ENCODE measurements around the gene RECK.
"Not testable (repeated sequence)": the region's sequence is repeated elsewhere in the genome, so short reads cannot be mapped to it uniquely, and the experiment has no call there.

Gene RECK

GRCh38 chr9:36150574-36151315 lies 114.0 kb downstream of the RECK start:
- intact Hi-C loops (cut with DNase I) = no loop called here
- peak in 3 of 10 donors; percentile 64 to 71 (median 69) for DNase-seq

GRCh38 chr9:36151316-36152210 lies 114.8 kb downstream of the RECK start:
- intact Hi-C loops (cut with DNase I) = no loop called here
- peak in 3 of 10 donors; percentile 56 to 91 (median 69) for DNase-seq

GRCh38 chr9:36152741-36153438 lies 116.2 kb downstream of the RECK start:
- DNase-seq = peak in 3 of 10 donors; percentile 34 to 41 (median 37)
- intact Hi-C loops (cut with DNase I) = no loop called here

- intact Hi-C loops (cut with DNase I) = no loop called here
- peak in 2 of 10 donors; percentile 19 to 37 for DNase-seq
Observed at GRCh38 chr9:36153746-36154145, 117.0 kb downstream of the RECK start.

GRCh38 chr9:36154331-36154952 lies 117.7 kb downstream of the RECK start:
- DNase-seq = peak in 6 of 10 donors; percentile 29 to 86 (median 55)
- intact Hi-C loops (cut with DNase I) = no loop called here

GRCh38 chr9:36156116-36156515 lies 119.4 kb downstream of the RECK start:
- intact Hi-C loops (cut with DNase I) = no loop called here
- DNase-seq = peak in 1 of 10 donors; percentile 15

GRCh38 chr9:36158122-36158521 lies 121.4 kb downstream of the RECK start:
- no peak for DNase-seq
- intact Hi-C loops (cut with DNase I) = no loop called here

GRCh38 chr9:36158917-36159316 lies 122.2 kb downstream of the RECK start:
- peak in 1 of 10 donors; percentile 1 for DNase-seq
- intact Hi-C loops (cut with DNase I) = no loop called here

- intact Hi-C loops (cut with DNase I) = not testable (repeated sequence)
- peak in 1 of 10 donors; percentile 3 for DNase-seq
Observed at GRCh38 chr9:36159509-36159908, 122.8 kb downstream of the RECK start.

GRCh38 chr9:36160126-36160525 lies 123.4 kb downstream of the RECK start:
- peak in 3 of 10 donors; percentile 26 to 55 (median 48) for DNase-seq
- intact Hi-C loops (cut with DNase I) = not testable (repeated sequence)

GRCh38 chr9:36161187-36161586 lies 124.5 kb downstream of the RECK start:
- no peak for DNase-seq
- intact Hi-C loops (cut with DNase I) = no loop called here

GRCh38 chr9:36162211-36162738 lies 125.6 kb downstream of the RECK start:
- DNase-seq = peak in 3 of 10 donors; percentile 13 to 49 (median 31)
- intact Hi-C loops (cut with DNase I) = no loop called here

GRCh38 chr9:36163049-36163785 lies 126.5 kb downstream of the RECK start:
- intact Hi-C loops (cut with DNase I) = no loop called here
- peak in 7 of 10 donors; percentile 27 to 92 (median 54) for DNase-seq

- peak in 1 of 10 donors; percentile 4 for DNase-seq
- intact Hi-C loops (cut with DNase I) = no loop called here
Observed at GRCh38 chr9:36163786-36164170, 127.1 kb downstream of the RECK start.

GRCh38 chr9:36164372-36164771 lies 127.7 kb downstream of the RECK start:
- DNase-seq = peak in 1 of 10 donors; percentile 73
- intact Hi-C loops (cut with DNase I) = no loop called here

- intact Hi-C loops (cut with DNase I) = loop anchor here (5.0 kb wide), 1 partner anchor 208 kb away; the partner anchor contains the start of gene OR2S2
- peak in 2 of 10 donors; percentile 65 to 72 for DNase-seq
Observed at GRCh38 chr9:36164989-36165388, 128.3 kb downstream of the RECK start.

- intact Hi-C loops (cut with DNase I) = loop anchor here (1.0 to 5.0 kb wide), 2 partner anchors 62 to 208 kb away; partner anchors contain the start of gene OR2S2
- no peak for DNase-seq
Observed at GRCh38 chr9:36165826-36166167, 129.1 kb downstream of the RECK start.

- DNase-seq = peak; percentile 69 to 98 (median 86)
- intact Hi-C loops (cut with DNase I) = loop anchor here (1.0 to 5.0 kb wide), 2 partner anchors 63 to 209 kb away; partner anchors contain the start of gene OR2S2
Observed at GRCh38 chr9:36166168-36166927, 129.6 kb downstream of the RECK start.

All from posterior cingulate gyrus (tissue), 11 donors.